Measurements from ENCODE around the gene WDR26. TPM values are rescaled to one million over a fixed set of nuclear protein-coding genes. Genes with fewer than 3 reads are reported as not detected.

The WDR26 gene
- total RNA-seq, 1 donor from 2014 or later = 38.8 TPM

DNA sequence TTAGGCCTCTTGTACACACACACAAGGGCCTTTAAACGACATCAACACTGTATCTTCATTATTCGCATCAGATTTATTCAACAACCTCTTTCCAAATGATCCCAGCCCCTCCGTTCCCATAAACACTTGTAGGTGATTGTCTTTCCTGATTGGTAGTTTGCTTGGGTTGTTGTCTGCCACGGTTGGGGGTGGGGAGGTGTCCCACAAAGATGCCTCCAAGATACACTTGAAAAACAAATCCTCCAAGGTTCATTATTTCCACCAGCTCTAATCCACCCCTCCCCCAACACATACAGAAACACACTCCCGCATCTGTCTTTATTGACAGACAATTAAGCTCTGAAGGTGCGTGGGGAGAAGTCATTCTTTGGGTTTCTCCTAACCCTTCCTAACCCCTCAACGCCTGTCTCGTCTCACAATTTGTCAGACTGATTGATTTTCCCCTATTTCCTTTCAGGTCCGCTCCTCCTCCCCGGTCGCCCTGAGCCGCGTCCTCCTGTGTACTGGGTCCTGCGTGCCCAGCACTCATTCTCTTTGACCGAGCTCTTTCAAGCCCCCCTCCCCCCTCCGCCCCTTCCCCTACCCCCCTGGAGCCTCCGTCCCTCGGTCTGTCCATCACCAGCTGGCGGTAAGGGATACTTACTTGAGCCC, 1.4 kb downstream of the WDR26 start:
- peak overlapping the region; percentile 77 for H3K4me3 ChIP-seq (ENCODE audit: low read depth, low read length)
- no peaks in the 10 kb centered on the region for H3K36me3 ChIP-seq (ENCODE audit: control insufficient read depth, insufficient read depth, low read length)
- TF ChIP-seq, protein P1, sequence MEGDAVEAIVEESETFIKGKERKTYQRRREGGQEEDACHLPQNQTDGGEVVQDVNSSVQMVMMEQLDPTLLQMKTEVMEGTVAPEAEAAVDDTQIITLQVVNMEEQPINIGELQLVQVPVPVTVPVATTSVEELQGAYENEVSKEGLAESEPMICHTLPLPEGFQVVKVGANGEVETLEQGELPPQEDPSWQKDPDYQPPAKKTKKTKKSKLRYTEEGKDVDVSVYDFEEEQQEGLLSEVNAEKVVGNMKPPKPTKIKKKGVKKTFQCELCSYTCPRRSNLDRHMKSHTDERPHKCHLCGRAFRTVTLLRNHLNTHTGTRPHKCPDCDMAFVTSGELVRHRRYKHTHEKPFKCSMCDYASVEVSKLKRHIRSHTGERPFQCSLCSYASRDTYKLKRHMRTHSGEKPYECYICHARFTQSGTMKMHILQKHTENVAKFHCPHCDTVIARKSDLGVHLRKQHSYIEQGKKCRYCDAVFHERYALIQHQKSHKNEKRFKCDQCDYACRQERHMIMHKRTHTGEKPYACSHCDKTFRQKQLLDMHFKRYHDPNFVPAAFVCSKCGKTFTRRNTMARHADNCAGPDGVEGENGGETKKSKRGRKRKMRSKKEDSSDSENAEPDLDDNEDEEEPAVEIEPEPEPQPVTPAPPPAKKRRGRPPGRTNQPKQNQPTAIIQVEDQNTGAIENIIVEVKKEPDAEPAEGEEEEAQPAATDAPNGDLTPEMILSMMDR (IDR thresholded peaks at IDR 0.05; ENCODE audit: insufficient read depth, low read length, poor library complexity, severe bottlenecking) = no peak
- H3K27me3 ChIP-seq (ENCODE audit: control insufficient read depth, insufficient read depth, low read length) = no peaks in the 10 kb centered on the region
- DNase-seq (ENCODE audit: low read depth) = no peak

DNA sequence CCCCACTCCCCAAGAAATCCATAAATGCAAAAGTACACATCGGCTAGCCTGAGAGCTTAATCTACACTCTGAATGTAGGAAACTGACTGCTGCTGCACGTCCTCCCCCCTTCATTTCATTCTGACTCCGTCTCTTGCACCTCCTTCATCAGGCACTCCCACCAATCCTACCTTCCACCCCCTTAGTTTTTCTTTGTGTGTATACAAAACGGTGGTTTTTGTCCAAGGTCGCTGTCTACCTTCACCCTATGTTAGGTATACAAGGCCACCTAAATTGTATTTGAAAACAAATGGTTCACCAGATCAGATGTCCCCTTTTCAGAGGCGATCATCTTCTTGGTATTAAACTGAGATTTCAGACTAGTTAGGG, 1.9 kb downstream of the WDR26 start:
- TF ChIP-seq, protein P1 (IDR thresholded peaks at IDR 0.05; ENCODE audit: insufficient read depth, low read length, poor library complexity, severe bottlenecking) = no peak
- no peak for DNase-seq (ENCODE audit: low read depth)
- peak overlapping the region; percentile 77 for H3K4me3 ChIP-seq (ENCODE audit: low read depth, low read length)
- H3K36me3 ChIP-seq (ENCODE audit: control insufficient read depth, insufficient read depth, low read length) = no peaks in the 10 kb centered on the region
- no peaks in the 10 kb centered on the region for H3K27me3 ChIP-seq (ENCODE audit: control insufficient read depth, insufficient read depth, low read length)

DNA sequence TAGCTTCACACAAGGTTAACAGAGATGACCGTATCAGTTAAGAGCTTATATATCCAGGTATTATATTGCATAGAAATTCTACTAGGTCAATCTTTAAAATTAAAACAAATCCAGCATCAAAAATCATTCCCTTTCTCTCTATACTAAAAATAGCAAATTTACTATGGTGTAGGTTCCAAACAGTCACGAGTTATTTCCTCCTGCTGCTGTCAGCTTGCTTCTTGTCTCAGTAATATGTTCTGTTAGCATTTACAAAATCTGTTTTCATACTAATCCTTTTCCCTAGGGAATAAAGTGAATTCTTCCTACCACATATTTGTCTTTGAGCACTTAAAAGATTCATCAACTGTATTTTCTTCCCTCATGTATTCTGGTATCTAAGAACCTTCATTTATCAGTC, 2.5 kb downstream of the WDR26 start:
- DNase-seq (ENCODE audit: low read depth) = no peak
- H3K4me3 ChIP-seq (ENCODE audit: low read depth, low read length) = peak overlapping the region; percentile 77
- TF ChIP-seq, protein P1 (IDR thresholded peaks at IDR 0.05; ENCODE audit: insufficient read depth, low read length, poor library complexity, severe bottlenecking) = no peak
- no peaks in the 10 kb centered on the region for H3K36me3 ChIP-seq (ENCODE audit: control insufficient read depth, insufficient read depth, low read length)
- no peaks in the 10 kb centered on the region for H3K27me3 ChIP-seq (ENCODE audit: control insufficient read depth, insufficient read depth, low read length)

DNA sequence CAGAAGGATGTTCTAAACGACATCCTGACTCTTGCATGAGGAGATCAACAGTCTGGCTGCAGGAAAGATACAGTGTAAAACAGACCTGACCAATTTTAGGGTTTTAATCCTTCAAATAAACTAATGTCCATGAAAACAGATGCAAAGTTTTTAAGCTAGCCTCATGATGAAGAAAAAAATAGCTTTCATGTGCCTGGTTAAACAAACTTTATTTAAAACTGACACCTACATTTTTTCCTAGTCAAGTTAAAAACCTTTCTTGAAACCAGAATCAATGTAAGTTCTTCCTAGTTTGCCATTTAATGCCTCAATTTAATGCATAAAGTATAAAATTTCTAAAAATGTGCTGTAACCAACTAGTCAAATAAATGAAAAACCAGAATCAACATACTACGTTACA, 2.9 kb downstream of the WDR26 start:
- Histone ChIP-seq H3K4me3 (ENCODE audit: low read depth, low read length) (no peak overlapping the region), H3K27me3 (ENCODE audit: control insufficient read depth, insufficient read depth, low read length) (no peaks in the 10 kb centered on the region), H3K36me3 (ENCODE audit: control insufficient read depth, insufficient read depth, low read length) (no peaks in the 10 kb centered on the region)
- TF ChIP-seq, protein P1 (IDR thresholded peaks at IDR 0.05; ENCODE audit: insufficient read depth, low read length, poor library complexity, severe bottlenecking) = no peak
- no peak for DNase-seq (ENCODE audit: low read depth)

DNA sequence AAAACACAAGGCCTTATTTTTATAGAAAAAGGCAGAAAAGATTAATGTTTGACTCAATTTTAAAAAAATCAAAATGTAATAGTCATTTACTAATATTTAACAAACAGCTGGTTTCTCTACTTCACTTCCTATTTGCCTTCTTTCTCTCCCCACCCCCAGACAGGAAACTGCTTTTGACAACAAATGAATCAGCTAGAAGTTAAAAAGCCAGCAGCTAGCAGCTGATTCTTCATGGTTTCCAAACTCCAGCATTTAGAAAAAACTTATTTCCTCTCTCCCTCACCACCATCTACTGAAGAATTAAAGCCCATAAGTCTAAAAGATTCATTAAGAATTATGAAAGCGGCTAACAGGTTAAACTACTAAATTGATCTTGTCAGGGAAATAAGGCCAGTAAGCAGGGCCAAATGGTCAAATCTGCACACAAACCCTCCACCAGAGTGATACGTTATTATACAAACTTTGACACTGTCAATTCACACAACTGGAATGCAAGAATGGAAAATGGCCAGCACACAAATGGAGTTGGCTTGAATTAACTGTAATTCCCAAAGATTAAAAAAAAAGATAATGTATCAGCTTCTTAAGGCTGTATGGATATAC, 4.0 kb downstream of the WDR26 start:
- TF ChIP-seq, protein P1 (IDR thresholded peaks at IDR 0.05; ENCODE audit: insufficient read depth, low read length, poor library complexity, severe bottlenecking) = no peak
- H3K4me3 ChIP-seq (ENCODE audit: low read depth, low read length) = no peak overlapping the region
- no peaks in the 10 kb centered on the region for H3K36me3 ChIP-seq (ENCODE audit: control insufficient read depth, insufficient read depth, low read length)
- DNase-seq (ENCODE audit: low read depth) = no peak
- H3K27me3 ChIP-seq (ENCODE audit: control insufficient read depth, insufficient read depth, low read length) = no peaks in the 10 kb centered on the region
